Left colon (tissue), 2 donors: Measurements from ENCODE around the gene SEMA4A. TPM values are rescaled to one million over a fixed set of nuclear protein-coding genes. Genes with fewer than 3 reads are reported as not detected.

Source experiments
- ATAC-seq: fragments of 200-7000 bp; cut with Tn5 transposase; one replicate; pipeline ENCODE4 v1.9.1; 2020; ENCODE audit warnings: mild to moderate bottlenecking, moderate library complexity
- DNase-seq, 2 donors: peaks; one replicate each; pipeline ENCODE4 v3.0.0-alpha.2; 2020
- intact Hi-C, 2 donors: fragments of 100-400 bp; cut with DNase I in 1 of 2; cut with micrococcal nuclease in 1 of 2; formaldehyde crosslinking; loops; one replicate each; pipeline versions ENCODE4 v1.11.2 to v1.14.0; 2022; cut with DNase I, micrococcal nuclease
- total RNA-seq, 2 donors: library from RNA; stranded (reverse); fragmentation: NEBNext Ultra II Directional; extraction: Animal tissue kit (Norgen Biotek cat#: 25700); gene quantifications; one replicate each; pipeline ENCODE4 v1.2.1, GENCODE V29; 2021
- donor health status: DM: no; HTN: no; CAD: no.
- donor health status: DM: yes; HTN: yes; CAD: no.

The SEMA4A gene
- total RNA-seq, 2 donors from 2014 or later = 3.5 to 6.5 TPM

DNA sequence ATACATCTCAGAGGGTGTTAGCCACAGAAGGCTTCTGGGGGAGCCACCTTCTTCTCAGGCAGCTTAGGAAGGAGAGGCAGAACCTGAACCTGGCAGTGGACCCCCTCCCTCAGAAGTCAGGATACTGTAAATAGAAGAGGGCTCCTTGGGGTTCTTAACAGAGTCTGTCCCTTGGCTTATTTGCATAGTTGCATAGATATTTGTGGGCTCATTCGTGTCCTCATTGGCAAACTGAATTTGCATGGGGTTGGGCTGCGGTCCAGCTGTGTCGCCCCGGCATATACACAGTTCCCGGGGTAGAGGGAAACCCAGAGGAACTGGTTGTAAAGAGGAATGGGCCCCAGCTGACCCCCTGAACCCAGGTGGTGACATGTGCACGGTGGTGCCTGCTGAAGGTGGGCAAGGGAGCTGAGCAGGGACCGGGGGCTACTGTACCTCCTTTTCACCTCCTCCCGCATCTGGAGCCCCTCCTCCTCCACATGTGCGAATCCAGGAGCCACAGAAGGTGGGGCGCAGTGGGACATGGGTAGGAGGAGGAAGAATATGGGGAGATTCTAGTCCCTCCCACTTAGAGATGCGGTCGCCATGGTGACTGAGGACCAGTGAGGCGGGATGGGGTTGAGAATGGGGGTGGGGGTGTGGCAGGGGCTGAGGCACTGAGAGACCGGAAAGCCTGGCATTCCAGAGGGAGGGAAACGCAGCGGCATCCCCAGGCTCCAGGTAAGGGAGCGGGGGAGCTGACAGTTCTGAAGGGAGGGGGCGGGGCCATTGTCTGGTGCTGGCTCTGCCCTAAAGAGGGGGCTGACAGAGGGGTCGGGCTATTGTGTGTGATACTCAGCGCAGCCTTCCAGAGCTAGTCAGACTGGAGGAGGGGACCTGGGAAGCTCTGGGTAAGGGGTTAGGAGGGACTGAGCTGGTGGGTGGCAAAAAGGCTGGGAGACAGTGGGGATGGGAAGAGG is 3.7 kb upstream of the SEMA4A start:
- ATAC-seq (no peak), DNase-seq (peak in 1 of 2 donors; percentile 41)
- intact Hi-C loops = loop anchor here (5.0 kb wide), 1 partner anchor 78 kb away; no protein-coding TSS in a partner anchor

DNA sequence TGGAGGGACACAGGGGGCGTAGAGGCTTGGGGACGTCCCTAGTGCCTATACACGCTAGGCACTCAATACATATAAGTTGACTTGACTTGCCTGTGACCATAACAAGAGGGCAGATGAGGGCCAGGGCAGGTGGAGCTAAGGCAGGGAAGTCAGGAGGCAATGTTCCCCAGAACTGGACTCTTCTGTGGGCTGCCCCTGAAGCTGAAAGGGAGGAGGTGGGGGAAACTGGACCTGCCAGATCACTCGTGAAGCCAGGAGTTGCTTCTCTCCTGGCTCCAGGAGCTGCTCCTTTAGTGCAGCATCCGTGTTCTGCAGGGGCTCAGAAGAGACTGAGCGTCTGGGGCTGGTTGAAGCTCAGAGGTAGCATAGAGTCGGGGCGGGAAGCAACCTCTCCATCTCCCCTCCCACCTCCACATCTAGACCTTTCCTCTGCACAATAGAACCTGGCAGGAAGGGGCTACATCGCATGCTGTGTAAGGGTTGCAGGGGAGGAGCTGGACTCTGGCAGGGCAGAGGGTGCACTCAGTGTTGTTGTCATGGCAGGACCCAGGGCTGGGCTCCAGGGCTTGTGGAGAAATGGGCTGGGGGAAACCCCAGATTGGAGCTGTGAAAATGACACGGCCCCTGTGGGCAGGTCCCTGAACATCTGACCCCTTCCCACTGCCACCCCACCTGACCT is 2.9 kb upstream of the SEMA4A start:
- intact Hi-C loops = no loop called here
- ATAC-seq (no peak), DNase-seq (no peak)

- ATAC-seq = no peak
- DNase-seq = no peak
- intact Hi-C loops = no loop called here
Measured at GRCh38 chr1:156151093-156151688, 2.2 kb upstream of the SEMA4A start.

GRCh38 chr1:156152628-156153027 is 757 bp upstream of the SEMA4A start:
- DNase-seq (no peak), ATAC-seq (no peak)
- intact Hi-C loops = no loop called here

DNA sequence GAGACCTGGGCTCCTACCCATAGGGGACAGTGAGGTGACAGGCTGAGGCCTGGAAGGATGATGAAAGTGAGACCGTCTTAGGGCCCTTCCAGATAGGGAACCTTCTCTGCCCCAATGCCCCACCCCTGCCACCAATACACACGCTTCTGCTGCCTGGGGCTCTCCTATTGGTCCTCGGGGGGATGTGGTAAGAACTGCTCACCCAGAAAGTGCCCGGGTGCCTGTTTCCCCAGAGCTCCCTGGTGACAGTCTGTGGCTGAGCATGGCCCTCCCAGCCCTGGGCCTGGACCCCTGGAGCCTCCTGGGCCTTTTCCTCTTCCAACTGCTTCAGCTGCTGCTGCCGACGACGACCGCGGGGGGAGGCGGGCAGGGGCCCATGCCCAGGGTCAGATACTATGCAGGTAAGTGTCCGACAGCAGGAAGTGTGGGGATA is 948 bp downstream of the SEMA4A start:
- DNase-seq (peak; percentile 38 to 64), ATAC-seq (peak; percentile 33)
- intact Hi-C loops = no loop called here

DNA sequence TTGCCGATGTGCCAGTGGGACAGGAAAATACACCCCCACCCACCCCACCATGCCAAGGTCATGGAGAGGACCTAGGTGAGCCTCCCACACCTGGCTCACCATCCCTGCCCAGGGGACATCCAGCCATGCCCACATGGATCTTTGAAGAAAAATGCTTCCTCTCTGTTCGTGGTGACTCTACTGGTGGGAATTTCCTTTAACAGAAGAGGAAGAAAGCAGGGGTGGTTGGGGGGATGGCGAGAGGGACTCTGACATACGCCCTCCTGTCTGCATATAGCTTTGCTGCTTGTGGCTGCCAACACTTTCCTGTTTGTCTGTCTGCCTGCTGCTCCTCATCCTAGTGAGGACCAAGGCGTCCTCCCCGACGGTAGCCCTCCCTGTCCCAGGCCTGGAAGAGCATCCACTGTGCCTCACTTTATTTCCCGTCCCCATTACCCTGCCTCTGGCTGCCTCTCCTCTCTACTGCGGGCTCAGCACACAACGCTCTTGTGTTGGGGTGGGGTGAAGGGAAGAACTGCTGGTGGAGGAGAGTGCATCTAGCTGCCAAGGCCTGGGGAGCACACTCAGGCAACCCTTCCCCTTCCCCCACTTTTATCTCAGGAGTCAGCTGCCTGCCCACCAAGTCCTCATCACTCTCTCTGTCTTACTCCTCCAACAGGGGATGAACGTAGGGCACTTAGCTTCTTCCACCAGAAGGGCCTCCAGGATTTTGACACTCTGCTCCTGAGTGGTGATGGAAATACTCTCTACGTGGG is 2.5 kb downstream of the SEMA4A start:
- no peak for ATAC-seq
- DNase-seq = no peak
- intact Hi-C loops = no loop called here

- intact Hi-C loops = no loop called here
- ATAC-seq = no peak
- no peak for DNase-seq
Measured at GRCh38 chr1:156157506-156157905, 4.1 kb downstream of the SEMA4A start.

GRCh38 chr1:156157966-156158365 is 4.6 kb downstream of the SEMA4A start:
- intact Hi-C loops = no loop called here
- no peak for ATAC-seq
- DNase-seq = no peak

DNA sequence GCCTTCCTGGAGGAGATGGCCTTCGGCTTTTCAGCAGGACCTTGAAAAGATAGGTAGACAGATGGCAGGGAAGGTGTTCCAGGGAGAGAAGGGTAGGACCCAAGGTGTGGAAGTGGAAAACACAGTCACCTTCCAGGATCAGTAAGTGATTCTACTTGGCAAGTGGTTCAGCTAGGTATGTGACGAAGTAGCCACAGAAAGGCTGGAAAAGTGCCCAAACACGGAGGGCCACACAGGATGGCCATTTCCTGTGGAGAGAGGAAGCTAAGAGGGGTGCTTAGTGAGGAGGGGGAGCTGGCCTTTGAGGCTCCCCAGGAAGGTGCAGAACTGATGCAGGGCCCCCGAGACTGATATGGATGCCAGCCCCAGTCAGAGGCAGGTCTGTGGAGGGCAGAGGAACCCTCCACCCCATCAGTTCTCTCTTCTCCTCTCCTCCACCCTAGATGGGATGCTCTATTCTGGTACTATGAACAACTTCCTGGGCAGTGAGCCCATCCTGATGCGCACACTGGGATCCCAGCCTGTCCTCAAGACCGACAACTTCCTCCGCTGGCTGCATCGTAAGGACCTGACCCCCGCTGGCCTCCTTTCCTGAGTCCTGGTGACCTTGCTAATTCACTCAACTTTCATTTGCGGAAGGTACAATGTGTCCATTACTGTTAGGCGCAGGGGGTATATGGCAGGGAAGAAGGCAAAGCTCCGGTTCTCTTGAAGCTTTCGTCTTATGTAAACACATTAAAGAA is 6.8 kb downstream of the SEMA4A start:
- no peak for DNase-seq
- intact Hi-C loops = no loop called here
- ATAC-seq = no peak

- ATAC-seq (peak; percentile 87), DNase-seq (peak; percentile 81)
- intact Hi-C loops = no loop called here
Measured at GRCh38 chr1:156160743-156161171, 7.4 kb downstream of the SEMA4A start.

GRCh38 chr1:156162430-156163037 is 9.1 kb downstream of the SEMA4A start:
- intact Hi-C loops = no loop called here
- ATAC-seq (no peak), DNase-seq (no peak)

DNA sequence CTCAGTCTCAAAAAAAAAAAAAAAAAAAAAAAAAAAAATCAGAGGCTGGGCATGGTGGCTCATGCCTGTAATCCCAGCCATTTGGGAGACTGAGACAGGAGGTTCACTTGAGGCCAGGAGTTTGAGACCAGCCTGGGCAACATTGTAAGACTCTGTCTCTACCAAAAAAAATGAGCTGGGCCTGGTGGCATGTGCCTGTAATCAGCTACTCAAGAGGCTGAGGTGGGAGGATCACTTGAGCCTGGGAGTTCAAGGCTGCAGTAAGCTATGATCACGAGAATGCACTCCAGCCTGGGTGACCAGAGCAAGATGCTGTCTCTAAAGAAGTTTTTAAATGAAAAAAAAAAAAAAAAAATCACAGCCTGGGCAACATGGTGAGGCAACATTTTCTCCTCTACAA is 10.3 kb downstream of the SEMA4A start:
- DNase-seq (no peak), ATAC-seq (no peak)
- intact Hi-C loops = no loop called here

DNA sequence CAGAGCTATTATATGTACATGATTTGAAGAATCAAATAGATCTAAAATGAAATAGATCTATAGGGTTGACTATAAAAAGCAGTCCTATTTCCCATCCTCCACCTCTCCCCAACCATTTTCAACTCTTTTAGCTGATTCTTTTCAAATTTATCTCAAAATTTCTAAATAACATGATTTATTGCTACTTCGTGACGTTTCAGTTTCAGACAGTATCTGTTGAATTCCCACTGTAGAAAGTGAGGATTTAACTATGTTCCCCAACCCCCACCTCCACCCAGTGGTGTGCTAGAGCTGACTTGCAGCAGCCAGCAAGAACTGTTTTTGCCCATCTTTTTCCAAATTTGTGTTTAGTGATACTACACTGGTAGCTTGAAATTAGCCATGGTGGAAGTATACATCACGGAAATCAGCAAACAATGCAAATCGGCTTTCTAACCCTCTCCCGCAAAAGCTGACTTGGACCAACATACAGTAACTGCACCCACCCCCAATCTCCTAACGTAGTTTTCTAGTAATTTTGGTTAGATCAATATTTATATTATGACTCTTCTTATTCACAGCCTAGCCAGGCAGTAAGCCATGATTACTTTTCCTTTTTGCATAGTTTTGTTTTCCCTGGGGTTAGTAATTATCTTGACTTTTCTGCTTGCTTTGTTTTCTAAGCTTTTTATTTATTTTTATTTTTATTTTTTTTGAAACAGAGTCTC is 10.9 kb downstream of the SEMA4A start:
- ATAC-seq (no peak), DNase-seq (no peak)
- intact Hi-C loops = no loop called here

GRCh38 chr1:156165083-156165482 is 11.7 kb downstream of the SEMA4A start:
- intact Hi-C loops = no loop called here
- DNase-seq = no peak
- no peak for ATAC-seq

DNA sequence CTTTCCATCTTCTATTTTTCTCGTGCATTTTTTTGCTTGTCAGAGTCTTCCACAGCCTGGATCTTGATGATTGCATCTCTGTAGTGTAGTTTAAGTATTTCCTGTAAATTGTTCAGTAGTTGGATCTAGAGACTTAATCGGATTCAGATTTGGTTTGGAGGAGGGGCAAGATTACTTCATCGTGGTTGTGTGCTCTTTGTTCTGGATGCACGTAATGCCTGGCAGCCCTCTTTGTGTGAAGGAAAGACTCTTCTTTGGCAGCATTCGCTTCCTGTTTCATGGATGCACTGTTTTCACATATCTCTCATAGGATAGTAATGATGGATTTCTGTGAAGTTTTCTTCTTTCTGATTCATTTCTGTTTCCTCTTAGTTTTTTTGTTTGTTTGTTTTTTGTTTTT is 14.2 kb downstream of the SEMA4A start:
- ATAC-seq = no peak
- no peak for DNase-seq
- intact Hi-C loops = no loop called here

- intact Hi-C loops = no loop called here
- no peak for ATAC-seq
- DNase-seq = no peak
Measured at GRCh38 chr1:156172696-156173470, 19.5 kb downstream of the SEMA4A start.
